HCT116 (cell line): Measurements from ENCODE around the gene RHBDF1.

Source experiments
- CEBPB ChIP-seq: IDR thresholded peaks from 2 replicates; pipeline ENCODE4 v1.6.1; 2012; ENCODE audit warnings: low read depth
- EGR1 ChIP-seq: IDR thresholded peaks from 2 replicates; pipeline ENCODE4 v1.6.1; 2012; ENCODE audit warnings: low read depth
- EZH2 ChIP-seq: fragments of 200-600 bp; sonication (generic); IDR thresholded peaks from 2 replicates; pipeline ENCODE4 v1.6.1; 2017; ENCODE audit warnings: antibody characterized with exemption, mixed run types
- MAX ChIP-seq: IDR thresholded peaks from 2 replicates; pipeline ENCODE4 v1.6.1; 2012
- POLR2A ChIP-seq: IDR thresholded peaks from 2 replicates; pipeline ENCODE4 v1.7.0; 2011; ENCODE audit warnings: borderline replicate concordance; ENCODE audit not compliant: insufficient read depth, insufficient read length; ENCODE audit errors: extremely low read depth
- POLR2AphosphoS5 ChIP-seq: IDR thresholded peaks from 2 replicates; pipeline ENCODE4 v1.6.1; 2011; ENCODE audit warnings: mild to moderate bottlenecking, low read depth, low read length, moderate library complexity
- SRF ChIP-seq: IDR thresholded peaks from 2 replicates; pipeline ENCODE4 v1.6.1; 2012; ENCODE audit warnings: low read depth
- YY1 ChIP-seq: IDR thresholded peaks from 2 replicates; pipeline ENCODE4 v1.6.1; 2011; ENCODE audit warnings: low read length, low read depth, moderate library complexity, mild to moderate bottlenecking; ENCODE audit not compliant: insufficient replicate concordance; ENCODE audit errors: extremely low read depth
- ZFX ChIP-seq: fragments of 450-650 bp; IDR thresholded peaks from 2 replicates; pipeline ENCODE4 v1.6.1; 2017
- TF ChIP-seq, protein P1 (sequence below), 3 experiments: fragments of 200-600 bp in 1 of 3; sonication (generic) in 1 of 3; IDR thresholded peaks in 2 of 3; conservative IDR thresholded peaks in 1 of 3; 2 replicates each; pipeline ENCODE4 v1.5.1; 2012 to 2017; ENCODE audit warnings: low read depth in 2 of 3, low read length in 2 of 3, antibody characterized with exemption in 1 of 3, borderline replicate concordance in 1 of 3, control low read depth in 1 of 3, mild to moderate bottlenecking in 1 of 3, mixed read lengths in 1 of 3, mixed run types in 1 of 3, moderate library complexity in 1 of 3; ENCODE audit not compliant: insufficient read depth in 1 of 3

DNA sequence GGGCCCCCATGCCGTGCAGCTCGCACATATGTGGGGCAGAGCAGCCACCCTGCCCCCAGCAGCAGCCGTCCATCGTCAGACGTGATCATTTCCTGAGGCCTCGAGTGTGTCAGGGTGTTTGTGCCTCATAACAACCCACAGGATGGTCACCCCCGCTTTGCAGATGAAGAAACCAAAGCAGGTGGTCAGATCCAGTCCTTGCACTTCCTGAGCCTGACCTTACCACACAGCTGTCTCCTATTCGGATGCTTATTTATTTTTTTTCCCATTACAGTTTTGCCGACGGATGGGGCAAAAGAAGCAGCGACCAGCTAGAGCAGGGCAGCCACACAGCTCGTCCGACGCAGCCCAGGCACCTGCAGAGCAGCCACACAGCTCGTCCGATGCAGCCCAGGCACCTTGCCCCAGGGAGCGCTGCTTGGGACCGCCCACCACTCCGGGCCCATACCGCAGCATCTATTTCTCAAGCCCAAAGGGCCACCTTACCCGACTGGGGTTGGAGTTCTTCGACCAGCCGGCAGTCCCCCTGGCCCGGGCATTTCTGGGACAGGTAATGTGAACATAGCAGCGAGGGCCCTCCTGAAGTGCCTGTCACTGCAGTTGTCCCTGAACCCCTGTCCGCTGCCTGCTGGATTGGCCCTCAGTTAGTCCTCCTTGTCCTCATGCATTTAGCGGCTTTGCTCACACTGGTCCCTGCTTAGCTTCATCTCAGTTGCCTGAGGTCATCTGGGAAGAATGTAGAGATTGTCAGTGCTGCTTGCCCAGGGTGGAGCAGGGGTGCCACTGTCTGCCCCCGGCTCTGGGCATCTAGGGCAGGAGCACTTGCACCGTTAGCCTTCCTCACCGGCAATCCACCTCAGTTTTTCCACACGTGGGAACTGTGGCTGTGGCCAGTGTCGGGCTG, 7.0 kb upstream of the RHBDF1 start:
- TF ChIP-seq EGR1, result no peak
- TF ChIP-seq, protein P1, sequence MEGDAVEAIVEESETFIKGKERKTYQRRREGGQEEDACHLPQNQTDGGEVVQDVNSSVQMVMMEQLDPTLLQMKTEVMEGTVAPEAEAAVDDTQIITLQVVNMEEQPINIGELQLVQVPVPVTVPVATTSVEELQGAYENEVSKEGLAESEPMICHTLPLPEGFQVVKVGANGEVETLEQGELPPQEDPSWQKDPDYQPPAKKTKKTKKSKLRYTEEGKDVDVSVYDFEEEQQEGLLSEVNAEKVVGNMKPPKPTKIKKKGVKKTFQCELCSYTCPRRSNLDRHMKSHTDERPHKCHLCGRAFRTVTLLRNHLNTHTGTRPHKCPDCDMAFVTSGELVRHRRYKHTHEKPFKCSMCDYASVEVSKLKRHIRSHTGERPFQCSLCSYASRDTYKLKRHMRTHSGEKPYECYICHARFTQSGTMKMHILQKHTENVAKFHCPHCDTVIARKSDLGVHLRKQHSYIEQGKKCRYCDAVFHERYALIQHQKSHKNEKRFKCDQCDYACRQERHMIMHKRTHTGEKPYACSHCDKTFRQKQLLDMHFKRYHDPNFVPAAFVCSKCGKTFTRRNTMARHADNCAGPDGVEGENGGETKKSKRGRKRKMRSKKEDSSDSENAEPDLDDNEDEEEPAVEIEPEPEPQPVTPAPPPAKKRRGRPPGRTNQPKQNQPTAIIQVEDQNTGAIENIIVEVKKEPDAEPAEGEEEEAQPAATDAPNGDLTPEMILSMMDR (IDR thresholded peaks at IDR 0.05 in 2 of 3, conservative IDR thresholded peaks at IDR 0.05 in 1 of 3; ENCODE audit: borderline replicate concordance in 1 of 3, insufficient read depth in 1 of 3, low read depth in 2 of 3, low read length in 2 of 3), result no peak
- TF ChIP-seq MAX, result no peak
- TF ChIP-seq SRF, result no peak
- no peak for TF ChIP-seq POLR2AphosphoS5
- no peak for TF ChIP-seq CEBPB
- TF ChIP-seq POLR2A, result no peak
- TF ChIP-seq ZFX, result no peak
- no peak for TF ChIP-seq EZH2
- no peak for TF ChIP-seq YY1
